IMR-90 (cell line): Measurements from ENCODE around the gene KCNH4.

Experiments
- BHLHE40 ChIP-seq: fragments of 150-350 bp; IDR thresholded peaks from 2 replicates; pipeline ENCODE4 v1.6.1; 2016; ENCODE audit warnings: mild to moderate bottlenecking, low read depth, low read length
- CEBPB ChIP-seq: IDR thresholded peaks from 2 replicates; pipeline ENCODE4 v1.6.1; 2012; ENCODE audit warnings: low read depth, low read length, improper control_type of control experiment
- CHD1 ChIP-seq: IDR thresholded peaks from 2 replicates; pipeline ENCODE4 v1.6.1; 2012; ENCODE audit warnings: low read depth, low read length, improper control_type of control experiment
- CTCF ChIP-seq: conservative IDR thresholded peaks from 2 replicates; pipeline ENCODE4 v1.5.1; 2012; ENCODE audit warnings: mild to moderate bottlenecking, low read depth, low read length, improper control_type of control experiment
- FOS ChIP-seq: fragments of 150-350 bp; IDR thresholded peaks from 2 replicates; pipeline ENCODE4 v1.6.1; 2016; ENCODE audit warnings: low read depth, low read length
- MAFK ChIP-seq: IDR thresholded peaks from 2 replicates; pipeline ENCODE4 v1.6.1; 2012; ENCODE audit warnings: low read depth, low read length, improper control_type of control experiment
- MXI1 ChIP-seq: IDR thresholded peaks from 2 replicates; pipeline ENCODE4 v1.6.1; 2012; ENCODE audit warnings: low read depth, mild to moderate bottlenecking, low read length, moderate library complexity, borderline replicate concordance
- POLR2A ChIP-seq: IDR thresholded peaks from 2 replicates; pipeline ENCODE4 v1.6.1; 2012; ENCODE audit warnings: mild to moderate bottlenecking, low read depth, low read length
- RAD21 ChIP-seq: IDR thresholded peaks from 2 replicates; pipeline ENCODE4 v1.6.1; 2012; ENCODE audit warnings: low read length, improper control_type of control experiment
- RCOR1 ChIP-seq: IDR thresholded peaks from 2 replicates; pipeline ENCODE4 v1.6.1; 2012; ENCODE audit warnings: mild to moderate bottlenecking, low read length, improper control_type of control experiment; ENCODE audit not compliant: insufficient replicate concordance
- RFX5 ChIP-seq: IDR thresholded peaks from 2 replicates; pipeline ENCODE4 v1.8.0; 2012; ENCODE audit warnings: low read depth, mild to moderate bottlenecking, low read length, moderate library complexity
- SMC3 ChIP-seq: fragments of 150-350 bp; IDR thresholded peaks from 2 replicates; pipeline ENCODE4 v1.6.1; 2016; ENCODE audit warnings: low read depth, mild to moderate bottlenecking, antibody characterized with exemption, low read length, moderate library complexity
- USF2 ChIP-seq: fragments of 150-350 bp; IDR thresholded peaks from 2 replicates; pipeline ENCODE4 v1.6.1; 2017; ENCODE audit warnings: mild to moderate bottlenecking, antibody characterized with exemption, low read length, low read depth
- TF ChIP-seq, protein P1 (sequence below): fragments of 150-350 bp; IDR thresholded peaks from 2 replicates; pipeline ENCODE4 v1.6.1; 2016; ENCODE audit warnings: low read depth, mild to moderate bottlenecking, low read length, moderate library complexity, borderline replicate concordance

DNA sequence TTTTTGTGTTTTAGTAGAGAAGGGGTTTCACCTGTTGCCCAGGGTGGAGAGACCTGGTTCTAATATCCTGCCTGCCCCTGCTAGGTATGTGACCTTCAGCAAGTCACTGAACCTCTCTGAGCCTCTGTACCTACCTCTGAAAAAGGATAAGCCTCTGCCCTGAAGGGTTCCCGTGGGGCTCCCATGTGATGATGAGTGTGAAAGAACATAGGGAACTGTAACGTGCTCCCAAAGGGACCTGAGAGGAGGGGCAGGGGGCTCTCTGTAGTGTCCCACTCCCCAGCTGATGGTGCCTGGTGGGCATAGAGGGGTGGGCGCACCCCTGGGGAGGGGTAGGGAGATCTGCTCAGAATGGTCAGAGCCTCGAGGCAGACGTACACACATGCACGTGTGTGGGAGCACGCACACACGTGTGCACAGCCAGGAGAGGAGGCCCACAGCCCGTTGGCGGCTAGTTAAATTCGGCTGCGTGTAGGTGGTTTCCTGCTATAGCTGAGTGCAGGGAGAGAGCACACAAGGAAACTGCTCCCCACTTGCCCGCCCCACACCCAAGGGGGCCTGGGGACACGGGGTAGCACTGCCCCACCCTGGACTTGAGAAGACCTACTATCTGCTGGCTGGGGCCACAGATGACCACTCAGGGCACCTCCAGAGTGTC lies 6.7 kb downstream of the KCNH4 start:
- TF ChIP-seq CTCF = no peak
- TF ChIP-seq CHD1 = no peak
- no peak for TF ChIP-seq SMC3
- no peak for TF ChIP-seq POLR2A
- no peak for TF ChIP-seq MAFK
- no peak for TF ChIP-seq RCOR1
- TF ChIP-seq RAD21 = no peak
- TF ChIP-seq, protein P1, sequence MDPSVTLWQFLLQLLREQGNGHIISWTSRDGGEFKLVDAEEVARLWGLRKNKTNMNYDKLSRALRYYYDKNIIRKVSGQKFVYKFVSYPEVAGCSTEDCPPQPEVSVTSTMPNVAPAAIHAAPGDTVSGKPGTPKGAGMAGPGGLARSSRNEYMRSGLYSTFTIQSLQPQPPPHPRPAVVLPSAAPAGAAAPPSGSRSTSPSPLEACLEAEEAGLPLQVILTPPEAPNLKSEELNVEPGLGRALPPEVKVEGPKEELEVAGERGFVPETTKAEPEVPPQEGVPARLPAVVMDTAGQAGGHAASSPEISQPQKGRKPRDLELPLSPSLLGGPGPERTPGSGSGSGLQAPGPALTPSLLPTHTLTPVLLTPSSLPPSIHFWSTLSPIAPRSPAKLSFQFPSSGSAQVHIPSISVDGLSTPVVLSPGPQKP = no peak
- TF ChIP-seq FOS = no peak
- TF ChIP-seq CEBPB = no peak
- no peak for TF ChIP-seq RFX5
- TF ChIP-seq BHLHE40 = no peak
- TF ChIP-seq MXI1 = no peak
- no peak for TF ChIP-seq USF2
